GM04503 (cell line): ENCODE data around the gene NOX5.

Experiments used
- DNase-seq: peaks from one replicate; pipeline ENCODE4 v3.0.0-alpha.2; 2012; ENCODE audit warnings: low read depth

NOX5 gene

GRCh38 chr15:68991723-68992122, 22.8 kb upstream of the NOX5 start:
- DNase-seq: no peak

- no peak for DNase-seq
These were observed 21.8 kb upstream of the NOX5 start for GRCh38 chr15:68992696-68993095.

- no peak for DNase-seq
These were observed 21.2 kb upstream of the NOX5 start for GRCh38 chr15:68993276-68993675.

- peak; percentile 72 for DNase-seq
These were observed 20.3 kb upstream of the NOX5 start for GRCh38 chr15:68994149-68994548.

GRCh38 chr15:68994981-68995761, 19.3 kb upstream of the NOX5 start:
- DNase-seq: no peak

- no peak for DNase-seq
These were observed 17.4 kb upstream of the NOX5 start for GRCh38 chr15:68997050-68997449.

GRCh38 chr15:68997930-68998777, 16.3 kb upstream of the NOX5 start:
- no peak for DNase-seq

- no peak for DNase-seq
These were observed 15.4 kb upstream of the NOX5 start for GRCh38 chr15:68999091-68999490.

GRCh38 chr15:69000091-69000490, 14.4 kb upstream of the NOX5 start:
- no peak for DNase-seq

- no peak for DNase-seq
These were observed 13.6 kb upstream of the NOX5 start for GRCh38 chr15:69000725-69001503.

- no peak for DNase-seq
These were observed 11.7 kb upstream of the NOX5 start for GRCh38 chr15:69002783-69003182.

GRCh38 chr15:69004011-69004410, 10.5 kb upstream of the NOX5 start:
- no peak for DNase-seq

GRCh38 chr15:69008056-69008455, 6.4 kb upstream of the NOX5 start:
- DNase-seq: no peak

GRCh38 chr15:69009341-69009740, 5.2 kb upstream of the NOX5 start:
- no peak for DNase-seq

GRCh38 chr15:69011641-69012040, 2.9 kb upstream of the NOX5 start:
- no peak for DNase-seq

- no peak for DNase-seq
These were observed 1.6 kb upstream of the NOX5 start for GRCh38 chr15:69012761-69013364.

GRCh38 chr15:69013726-69014406, 629 bp upstream of the NOX5 start:
- DNase-seq: no peak

- no peak for DNase-seq
These were observed 1.1 kb downstream of the NOX5 start for GRCh38 chr15:69015591-69015990.

- DNase-seq: no peak
These were observed 1.6 kb downstream of the NOX5 start for GRCh38 chr15:69016021-69016595.

GRCh38 chr15:69017978-69018377, 3.5 kb downstream of the NOX5 start:
- DNase-seq: no peak

- DNase-seq: no peak
These were observed 4.5 kb downstream of the NOX5 start for GRCh38 chr15:69018951-69019350.
